ENCODE measurements around the gene ROGDI. TPM values are rescaled to one million over a fixed set of nuclear protein-coding genes. Genes with fewer than 3 reads are reported as not detected.

The ROGDI gene
- total and polyA plus RNA-seq, 9 of the 15 experiments (the other 6 are each of a cell fraction or from before 2014, with no cell fraction given), result 0.97 to 37.3 (median 16.5) TPM

GRCh38 chr16:4802659-4803287 lies 340 bp upstream of the ROGDI start (continued):
- TF ChIP-seq SIN3A (IDR thresholded peaks at IDR 0.05; ENCODE audit: borderline replicate concordance in 2 of 2, control insufficient read depth in 1 of 2, low read depth in 2 of 2, low read length in 2 of 2) (no peak), BRF2 (IDR thresholded peaks at IDR 0.05; ENCODE audit: borderline replicate concordance, insufficient read depth, insufficient read length) (no peak), SMAD2 (IDR thresholded peaks at IDR 0.05; ENCODE audit: low read depth, low read length) (no peak), VEZF1 (CRISPR knock-in tag; IDR thresholded peaks at IDR 0.05) (no peak; the same call in 1 of the 2 replicates), ZHX1 (conservative IDR thresholded peaks at IDR 0.05; ENCODE audit: low read length) (no peak), CHCHD3 (CRISPR knock-in tag; IDR thresholded peaks at IDR 0.05) (no peak), DMBX1 (CRISPR knock-in tag; IDR thresholded peaks at IDR 0.05; ENCODE audit: borderline replicate concordance) (no peak), NR2C1 (IDR thresholded peaks at IDR 0.05) (no peak), NR2C1 (tag; IDR thresholded peaks at IDR 0.05) (no peak), PRPF4 (IDR thresholded peaks at IDR 0.05; ENCODE audit: insufficient read depth, low read depth, low read length, poor library complexity, severe bottlenecking) (no peak), ZNF384 (IDR thresholded peaks at IDR 0.05; ENCODE audit: low read depth, low read length) (no peak), ZNF639 (CRISPR knock-in tag; conservative IDR thresholded peaks at IDR 0.05 in 1 of 2, IDR thresholded peaks at IDR 0.05 in 1 of 2) (peak in 1 of 2 experiments; percentile 57; a peak in 1 of 4 replicates), L3MBTL2 (IDR thresholded peaks at IDR 0.05) (no peak), RBM14 (IDR thresholded peaks at IDR 0.05; ENCODE audit: borderline replicate concordance, insufficient read depth, low read depth, low read length) (no peak), CCAR2 (IDR thresholded peaks at IDR 0.05; ENCODE audit: low read depth, low read length) (no peak), MBD1 (CRISPR knock-in tag; IDR thresholded peaks at IDR 0.05) (no peak), ZKSCAN1 (IDR thresholded peaks at IDR 0.05; ENCODE audit: low read depth, low read length) (no peak), IRF2 (CRISPR knock-in tag; IDR thresholded peaks at IDR 0.05) (no peak)

Measured in K562 (cell line).